UCSD-AML1 (cell line): Measurements from ENCODE around the gene ZNF442.
"Not testable (repeated sequence)": the region's sequence is repeated elsewhere in the genome, so short reads cannot be mapped to it uniquely, and the experiment has no call there.

ENCODE experiments used
- DNase-seq: peaks from one replicate; lab custom pipeline; 2025; ENCODE audit not compliant: unreplicated experiment; lab: John Stamatoyannopoulos, UW

Gene ZNF442

DNA sequence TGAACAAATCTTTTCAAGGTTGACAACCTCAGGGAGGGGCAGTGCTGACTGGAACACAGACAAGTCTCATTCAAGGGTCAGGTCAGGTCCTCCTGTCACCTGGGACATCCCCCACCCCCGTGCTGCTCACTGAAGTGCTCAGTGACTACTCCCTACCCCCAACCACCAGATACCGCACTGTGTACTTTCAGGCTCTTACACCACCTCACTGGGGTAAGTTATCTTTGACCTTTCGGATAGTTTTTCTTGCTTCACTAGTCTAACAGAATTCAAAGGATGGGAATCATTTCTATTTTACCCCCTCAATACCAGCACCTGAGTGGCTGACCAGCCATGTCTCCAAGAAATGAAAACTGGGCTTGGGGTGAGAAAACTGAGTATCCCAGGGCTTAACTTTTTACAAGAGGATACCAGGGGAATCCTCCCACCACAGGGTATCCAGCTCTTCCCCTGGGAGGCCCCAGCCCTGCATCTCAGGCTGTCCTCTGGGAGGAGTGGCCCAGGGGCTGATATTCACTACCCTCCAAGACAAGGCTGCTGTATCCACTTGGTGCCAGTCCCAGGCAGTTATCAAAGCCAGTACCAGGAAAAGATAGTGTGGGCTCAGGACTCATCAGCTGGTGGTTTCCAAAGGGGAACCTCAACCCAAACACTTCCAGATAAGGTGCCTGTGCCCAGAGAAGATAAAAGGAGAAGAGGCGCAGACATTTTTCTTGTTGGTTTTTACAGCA is 34.1 kb downstream of the ZNF442 start:
- no peak for DNase-seq

DNA sequence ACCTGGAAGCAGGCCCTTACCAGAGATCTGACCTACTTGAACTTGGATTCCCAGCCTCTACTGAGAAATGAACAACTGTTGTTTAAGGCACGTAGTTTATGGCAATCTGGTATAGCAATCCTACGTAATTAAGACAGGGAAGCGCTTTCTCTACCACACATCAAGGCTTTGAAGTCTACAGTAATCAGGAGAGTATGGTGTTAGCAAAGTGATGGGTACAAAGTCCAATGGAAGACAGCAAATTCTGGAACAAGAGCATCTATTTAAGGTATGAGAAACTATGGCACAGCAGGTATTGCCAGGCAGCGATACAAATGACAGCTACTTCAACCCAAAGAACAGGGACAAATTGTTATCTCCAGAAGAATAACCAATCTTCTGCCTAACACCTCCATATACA is 35.1 kb downstream of the ZNF442 start:
- DNase-seq, result no peak

DNA sequence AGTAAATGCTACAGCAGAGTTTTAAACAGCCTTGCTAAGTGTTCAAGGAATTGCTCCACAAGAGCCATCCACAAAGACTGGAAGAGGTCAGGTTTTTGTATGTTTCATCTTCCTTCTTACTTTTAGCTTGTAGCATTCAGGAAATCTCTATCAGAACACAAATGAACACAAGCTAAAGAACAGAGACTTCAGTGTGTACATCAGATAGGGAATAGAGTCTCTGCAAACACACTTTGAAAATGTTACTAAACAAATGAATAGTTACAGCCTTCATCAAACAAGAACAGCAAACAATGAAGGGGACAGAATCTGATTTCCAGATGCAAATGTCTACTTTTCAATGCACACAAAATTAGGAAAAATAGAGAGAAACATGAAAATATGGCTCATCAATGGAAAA is 39.8 kb downstream of the ZNF442 start:
- no peak for DNase-seq

DNA sequence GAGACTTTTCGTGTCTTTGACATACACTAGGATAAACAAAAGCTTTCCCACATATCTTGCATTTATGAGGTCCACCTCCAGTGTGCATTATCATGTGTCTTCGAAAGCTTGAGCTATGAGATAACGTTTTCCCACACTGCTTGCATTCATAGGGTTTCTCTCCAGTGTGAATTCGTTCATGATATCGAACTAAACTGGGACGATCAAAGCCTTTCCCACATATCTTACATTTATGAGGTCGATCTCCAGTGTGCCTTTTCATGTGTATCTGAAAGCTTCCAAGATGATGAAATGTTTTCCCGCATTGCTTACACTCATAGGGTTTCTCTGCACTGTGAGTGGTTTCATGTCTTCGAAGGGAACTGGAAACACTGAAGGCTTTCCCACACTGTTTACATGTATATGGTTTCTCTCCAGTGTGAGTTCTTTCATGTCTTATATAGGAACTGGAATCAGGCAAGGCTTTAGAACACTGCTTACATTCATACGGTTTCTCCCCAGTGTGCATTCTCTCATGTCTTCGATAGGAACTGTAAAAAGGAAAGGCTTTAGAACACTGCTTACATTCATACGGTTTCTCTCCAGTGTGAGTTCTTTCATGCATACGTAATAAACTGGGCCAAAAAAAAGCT is 46.6 kb downstream of the ZNF442 start:
- no peak for DNase-seq

DNA sequence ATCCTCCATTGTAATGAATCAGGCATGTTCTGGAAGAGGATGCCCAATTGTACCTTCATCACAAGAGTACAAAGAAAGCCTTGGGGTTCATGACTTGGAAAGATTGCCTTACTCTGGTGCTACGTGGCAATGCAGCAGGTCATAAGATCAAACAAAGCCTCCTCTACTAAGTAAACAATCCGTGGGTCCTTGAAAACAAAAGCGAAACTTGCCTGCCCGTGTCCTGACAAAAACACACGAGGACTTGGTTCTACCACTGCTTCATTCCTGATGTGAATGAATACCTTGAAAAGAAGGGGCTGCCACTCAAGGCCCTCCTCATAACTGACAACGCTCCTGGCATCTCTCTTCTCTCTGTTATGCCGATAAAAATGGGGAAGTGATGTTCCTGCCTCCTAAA is 50.9 kb downstream of the ZNF442 start:
- no peak for DNase-seq

DNA sequence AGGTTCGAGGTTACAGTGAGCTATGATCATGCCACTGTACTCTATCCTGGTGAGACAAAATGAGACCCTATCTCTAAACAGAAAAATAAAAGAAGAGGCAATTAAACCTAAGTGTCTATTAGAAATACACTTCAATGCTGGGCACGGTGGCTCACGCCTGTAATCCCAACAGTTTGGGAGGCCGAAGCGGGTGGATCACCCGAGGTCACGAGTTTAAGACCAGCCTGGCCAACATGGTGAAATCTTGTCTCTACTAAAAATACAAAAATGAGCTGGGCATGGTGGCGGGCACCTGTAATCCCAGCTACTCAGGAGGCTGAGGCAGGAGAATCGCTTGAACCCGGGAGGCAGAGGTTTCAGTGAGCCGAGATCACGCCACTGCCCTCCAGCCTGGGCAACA is 56.6 kb downstream of the ZNF442 start:
- DNase-seq, result not testable (repeated sequence)
